SK-N-SH (cell line): ENCODE data around the gene OR51V1. TPM values are rescaled to one million over a fixed set of nuclear protein-coding genes. Genes with fewer than 3 reads are reported as not detected.

Source experiments
- CTCF ChIA-PET: fragments of 300-600, 350-600 bp; formaldehyde crosslinking; extraction: SDS; loops from one replicate; lab custom pipeline; 2021; lab: Yijun Ruan, JAX
- POLR2A ChIA-PET: fragments of 350-600 bp; sonication (Branson Sonifier 250); formaldehyde crosslinking; extraction: SDS; loops from one replicate; lab custom pipeline; 2020; ENCODE audit warnings: antibody characterized with exemption, inconsistent platforms; lab: Yijun Ruan, JAX
- DNase-seq: peaks from one replicate; pipeline ENCODE4 v3.0.0; 2012
- H2AFZ ChIP-seq: fragments of 200-600 bp; sonication (generic); 2 replicates; pipeline ENCODE4 v1.8.1; 2016; ENCODE audit warnings: antibody characterized with exemption, mild to moderate bottlenecking, low read depth
- H3F3A ChIP-seq: fragments of 200-600 bp; sonication (generic); replicated peaks from 2 replicates; pipeline ENCODE3; 2016; ENCODE audit warnings: antibody characterized with exemption, mild to moderate bottlenecking; ENCODE audit not compliant: insufficient read depth
- H3K27ac ChIP-seq, 2 experiments: fragments of 200-500 bp in 1 of 2; fragments of 200-600 bp in 1 of 2; sonication (Bioruptor generic) in 1 of 2; sonication (generic), shearing (Covaris generic) in 1 of 2; 2 replicates each; pipeline versions ENCODE4 v1.5.1 to v1.6.1; 2014 to 2016; ENCODE audit warnings: low read depth in 2 of 2, inconsistent platforms in 1 of 2, low read length in 1 of 2, mild to moderate bottlenecking in 1 of 2, mixed read lengths in 1 of 2
- H3K27me3 ChIP-seq: fragments of 200-600 bp; sonication (generic), shearing (Covaris generic); 2 replicates; pipeline ENCODE4 v1.6.1; 2016; ENCODE audit warnings: mixed run types; ENCODE audit not compliant: insufficient read depth
- H3K36me3 ChIP-seq, 2 experiments: fragments of 200-500 bp in 1 of 2; fragments of 200-600 bp in 1 of 2; sonication (Bioruptor generic) in 1 of 2; sonication (generic) in 1 of 2; replicated peaks in 1 of 2; 2 replicates each; pipeline versions ENCODE3 to v1.5.1; 2014 to 2016; ENCODE audit warnings: low read length in 1 of 2, mild to moderate bottlenecking in 1 of 2; ENCODE audit not compliant: insufficient read depth in 2 of 2, control insufficient read depth in 1 of 2
- H3K4me1 ChIP-seq, 2 experiments: fragments of 200-500 bp in 1 of 2; fragments of 200-600 bp in 1 of 2; sonication (Bioruptor generic) in 1 of 2; sonication (generic), shearing (Covaris generic) in 1 of 2; 2 replicates each; pipeline versions ENCODE4 v1.5.1 to v1.6.1; 2014 to 2016; ENCODE audit warnings: low read depth in 1 of 2, low read length in 1 of 2, mixed run types in 1 of 2; ENCODE audit not compliant: insufficient read depth in 2 of 2, control insufficient read depth in 1 of 2
- H3K4me2 ChIP-seq: fragments of 200-600 bp; sonication (generic), shearing (Covaris generic); 2 replicates; pipeline ENCODE4 v1.6.1; 2017; ENCODE audit warnings: mixed run types
- H3K4me3 ChIP-seq, 2 experiments: fragments of 200-500 bp in 1 of 2; fragments of 200-600 bp in 1 of 2; sonication (Bioruptor generic) in 1 of 2; sonication (generic), shearing (Covaris generic) in 1 of 2; 2 replicates each; pipeline versions ENCODE4 v1.5.1 to v1.8.1; 2014 to 2016; ENCODE audit warnings: low read depth in 2 of 2, inconsistent platforms in 1 of 2, low read length in 1 of 2, mild to moderate bottlenecking in 1 of 2, mixed read lengths in 1 of 2, moderate library complexity in 1 of 2
- H3K79me2 ChIP-seq: fragments of 200-600 bp; sonication (generic); 2 replicates; pipeline ENCODE4 v1.8.1; 2017; ENCODE audit warnings: mild to moderate bottlenecking; ENCODE audit not compliant: insufficient read depth
- H3K9ac ChIP-seq: fragments of 200-600 bp; sonication (generic); 2 replicates; pipeline ENCODE4 v1.6.1; 2017; ENCODE audit warnings: mixed run types
- H3K9me2 ChIP-seq: fragments of 200-600 bp; sonication (generic); 2 replicates; pipeline ENCODE4 v1.6.1; 2017; ENCODE audit warnings: mixed run types
- H3K9me3 ChIP-seq: fragments of 200-600 bp; sonication (generic); 2 replicates; pipeline ENCODE4 v1.6.1; 2017; ENCODE audit warnings: mixed run types, mild to moderate bottlenecking, moderate library complexity
- H4K20me1 ChIP-seq: fragments of 200-600 bp; sonication (generic); 2 replicates; pipeline ENCODE4 v1.6.1; 2017; ENCODE audit warnings: mild to moderate bottlenecking, mixed run types; ENCODE audit not compliant: insufficient read depth
- CHD2 ChIP-seq: fragments of 150-350 bp; IDR thresholded peaks from 2 replicates; pipeline ENCODE4 v1.6.1; 2018; ENCODE audit warnings: low read length; ENCODE audit not compliant: partially characterized antibody
- ELF1 ChIP-seq: IDR thresholded peaks from 2 replicates; pipeline ENCODE4 v1.4.0; 2012
- EP300 ChIP-seq, 2 experiments: IDR thresholded peaks; 2 replicates each; pipeline versions ENCODE4 v1.4.0 to v1.6.1; 2012; ENCODE audit warnings: borderline replicate concordance in 1 of 2, low read depth in 1 of 2, low read length in 1 of 2
- FOSL2 ChIP-seq: IDR thresholded peaks from 2 replicates; pipeline ENCODE4 v1.4.0; 2012; ENCODE audit warnings: low read depth, mild to moderate bottlenecking, moderate library complexity, borderline replicate concordance
- FOXJ3 ChIP-seq: sonication (generic); formaldehyde crosslinking; IDR thresholded peaks from 2 replicates; pipeline ENCODE4 v1.5.1; 2020; ENCODE audit warnings: mild to moderate bottlenecking, missing genetic modification reagents
- JUND ChIP-seq: IDR thresholded peaks from 2 replicates; pipeline ENCODE4 v1.4.0; 2012
- MEF2A ChIP-seq: IDR thresholded peaks from 2 replicates; pipeline ENCODE4 v1.4.0; 2012; ENCODE audit warnings: low read depth, borderline replicate concordance
- MXI1 ChIP-seq: IDR thresholded peaks from 2 replicates; pipeline ENCODE4 v1.6.1; 2012; ENCODE audit warnings: mild to moderate bottlenecking, low read depth, low read length, improper control_type of control experiment
- POLR2AphosphoS5 ChIP-seq: IDR thresholded peaks from 2 replicates; pipeline ENCODE4 v1.6.1; 2012; ENCODE audit warnings: low read depth, low read length
- RAD21 ChIP-seq: IDR thresholded peaks from 2 replicates; pipeline ENCODE4 v1.6.1; 2012; ENCODE audit warnings: mild to moderate bottlenecking, low read length
- RFX5 ChIP-seq: IDR thresholded peaks from 2 replicates; pipeline ENCODE4 v1.6.1; 2012; ENCODE audit warnings: mild to moderate bottlenecking, improper control_type of control experiment, low read length
- RXRA ChIP-seq: IDR thresholded peaks from 2 replicates; pipeline ENCODE4 v1.4.0; 2012; ENCODE audit warnings: low read depth, mild to moderate bottlenecking, borderline replicate concordance
- SIN3A ChIP-seq: IDR thresholded peaks from 2 replicates; pipeline ENCODE4 v1.6.1; 2012; ENCODE audit warnings: low read depth, mild to moderate bottlenecking, low read length, moderate library complexity, borderline replicate concordance
- TAF1 ChIP-seq: IDR thresholded peaks from 2 replicates; pipeline ENCODE4 v1.6.1; 2012; ENCODE audit warnings: low read depth, mild to moderate bottlenecking, low read length, moderate library complexity, borderline replicate concordance
- YY1 ChIP-seq: IDR thresholded peaks from 2 replicates; pipeline ENCODE4 v1.4.0; 2012; ENCODE audit warnings: low read depth, mild to moderate bottlenecking
- WGBS: methylation state at CpG from one replicate; pipeline ENCODE4 v1.1.6; 2017; ENCODE audit warnings: low lambda C conversion rate; 5-methylcytosine and 5-hydroxymethylcytosine counted together
- polyA plus RNA-seq, 3 experiments: library from polyadenylated mRNA; depleted of rRNA; stranded (reverse); fragments of >200 nt; gene quantifications; 2 replicates each; pipeline ENCODE4 v1.2.3, GENCODE V29; 2012
- TF ChIP-seq, protein P1 (sequence below): IDR thresholded peaks from 2 replicates; pipeline ENCODE4 v1.4.0; 2012; ENCODE audit warnings: low read depth
- TF ChIP-seq, protein P2 (sequence below): fragments of 200-600 bp; sonication (generic); IDR thresholded peaks from 2 replicates; pipeline ENCODE4 v1.6.1; 2017; ENCODE audit warnings: antibody characterized with exemption, mild to moderate bottlenecking, moderate library complexity
- TF ChIP-seq, protein P3 (sequence below): IDR thresholded peaks from 2 replicates; pipeline ENCODE4 v1.4.0; 2012; ENCODE audit warnings: low read depth, borderline replicate concordance
- TF ChIP-seq, protein P4 (sequence below): IDR thresholded peaks from 2 replicates; pipeline ENCODE4; 2012

Gene OR51V1
- polyA plus RNA-seq, 1 of the 3 experiments (the other 2 are of a cell fraction), result not detected

DNA sequence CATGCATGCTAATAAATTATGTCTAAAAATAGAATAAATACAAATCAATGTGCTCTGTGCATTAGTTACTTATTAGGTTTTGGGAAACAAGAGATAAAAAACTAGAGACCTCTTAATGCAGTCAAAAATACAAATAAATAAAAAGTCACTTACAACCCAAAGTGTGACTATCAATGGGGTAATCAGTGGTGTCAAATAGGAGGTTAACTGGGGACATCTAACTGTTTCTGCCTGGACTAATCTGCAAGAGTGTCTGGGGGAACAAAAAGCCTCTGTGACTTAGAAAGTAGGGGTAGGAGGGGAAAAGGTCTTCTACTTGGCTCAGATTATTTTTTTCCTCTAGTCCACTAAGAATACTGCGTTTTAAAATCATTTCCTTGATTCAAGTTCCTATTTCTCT is 27.2 kb upstream of the OR51V1 start:
- H3F3A ChIP-seq, result no peaks in the 10 kb centered on the region
- no peak overlapping the region for H2AFZ ChIP-seq
- no peak overlapping the region for H3K9ac ChIP-seq
- ChIA-PET CTCF (no interaction called here), POLR2A (no interaction called here)
- H3K4me2 ChIP-seq, result no peak overlapping the region
- 0% methylated on average over 1 of the region's 1 CpG for WGBS
- no peaks in the 10 kb centered on the region for H4K20me1 ChIP-seq
- no peaks in the 10 kb centered on the region for H3K79me2 ChIP-seq
- H3K4me3 ChIP-seq, result no peak overlapping the region
- no peak for DNase-seq
- no peak overlapping the region for H3K27ac ChIP-seq
- no peaks in the 10 kb centered on the region for H3K9me3 ChIP-seq
- no peaks in the 10 kb centered on the region for H3K4me1 ChIP-seq
- no peaks in the 10 kb centered on the region for H3K9me2 ChIP-seq
- no peaks in the 10 kb centered on the region for H3K27me3 ChIP-seq
- TF ChIP-seq SIN3A (no peak), RAD21 (no peak), YY1 (no peak), MXI1 (no peak), CHD2 (no peak), ELF1 (no peak), FOXJ3 (CRISPR knock-in tag) (no peak)
- TF ChIP-seq, protein P1, sequence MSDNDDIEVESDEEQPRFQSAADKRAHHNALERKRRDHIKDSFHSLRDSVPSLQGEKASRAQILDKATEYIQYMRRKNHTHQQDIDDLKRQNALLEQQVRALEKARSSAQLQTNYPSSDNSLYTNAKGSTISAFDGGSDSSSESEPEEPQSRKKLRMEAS, result no peak
- H3K36me3 ChIP-seq, result no peaks in the 10 kb centered on the region

DNA sequence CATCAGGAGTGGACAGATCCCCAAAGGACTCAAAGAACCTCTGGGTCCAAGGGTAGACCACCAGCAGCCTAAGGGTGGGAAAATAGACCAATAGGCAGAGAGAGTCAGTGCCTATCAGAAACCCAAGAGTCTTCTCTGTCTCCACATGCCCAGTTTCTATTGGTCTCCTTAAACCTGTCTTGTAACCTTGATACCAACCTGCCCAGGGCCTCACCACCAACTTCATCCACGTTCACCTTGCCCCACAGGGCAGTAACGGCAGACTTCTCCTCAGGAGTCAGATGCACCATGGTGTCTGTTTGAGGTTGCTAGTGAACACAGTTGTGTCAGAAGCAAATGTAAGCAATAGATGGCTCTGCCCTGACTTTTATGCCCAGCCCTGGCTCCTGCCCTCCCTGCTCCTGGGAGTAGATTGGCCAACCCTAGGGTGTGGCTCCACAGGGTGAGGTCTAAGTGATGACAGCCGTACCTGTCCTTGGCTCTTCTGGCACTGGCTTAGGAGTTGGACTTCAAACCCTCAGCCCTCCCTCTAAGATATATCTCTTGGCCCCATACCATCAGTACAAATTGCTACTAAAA is 26.3 kb upstream of the OR51V1 start, which contains the start of gene HBB:
Gene HBB, minus strand, starts transcription at position 340 of the 579 bp plus-strand sequence. Its CDS starts 50 bp downstream, at position 290.
- no peaks in the 10 kb centered on the region for H3K27me3 ChIP-seq
- WGBS, result 24% methylated on average over 3 of the region's 3 CpGs
- no peaks in the 10 kb centered on the region for H3K79me2 ChIP-seq
- H3F3A ChIP-seq, result no peaks in the 10 kb centered on the region
- ChIA-PET POLR2A (no interaction called here), CTCF (no interaction called here)
- no peak within 1 kb of the TSS for H3K4me3 ChIP-seq
- no peak for DNase-seq
- H3K9me2 ChIP-seq, result no peaks in the 10 kb centered on the region
- no peak within 1 kb of the TSS for H3K4me2 ChIP-seq
- H3K9me3 ChIP-seq, result no peaks in the 10 kb centered on the region
- H3K27ac ChIP-seq, result no peak within 1 kb of the TSS
- no peaks in the 10 kb centered on the region for H4K20me1 ChIP-seq
- no peak within 1 kb of the TSS for H2AFZ ChIP-seq
- H3K9ac ChIP-seq, result no peak within 1 kb of the TSS
- no peaks in the 10 kb centered on the region for H3K4me1 ChIP-seq
- no peaks in the 10 kb centered on the region for H3K36me3 ChIP-seq
- TF ChIP-seq FOXJ3 (CRISPR knock-in tag), result no peak
- TF ChIP-seq, all 33 proteins: peak for 0

DNA sequence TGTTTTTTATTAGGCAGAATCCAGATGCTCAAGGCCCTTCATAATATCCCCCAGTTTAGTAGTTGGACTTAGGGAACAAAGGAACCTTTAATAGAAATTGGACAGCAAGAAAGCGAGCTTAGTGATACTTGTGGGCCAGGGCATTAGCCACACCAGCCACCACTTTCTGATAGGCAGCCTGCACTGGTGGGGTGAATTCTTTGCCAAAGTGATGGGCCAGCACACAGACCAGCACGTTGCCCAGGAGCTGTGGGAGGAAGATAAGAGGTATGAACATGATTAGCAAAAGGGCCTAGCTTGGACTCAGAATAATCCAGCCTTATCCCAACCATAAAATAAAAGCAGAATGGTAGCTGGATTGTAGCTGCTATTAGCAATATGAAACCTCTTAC is 25.0 kb upstream of the OR51V1 start:
- H2AFZ ChIP-seq, result no peak overlapping the region
- 6% methylated on average over 2 of the region's 2 CpGs for WGBS
- no peak for DNase-seq
- TF ChIP-seq JUND (no peak), MXI1 (no peak), MEF2A (no peak), POLR2AphosphoS5 (no peak), CHD2 (no peak), RAD21 (no peak), RXRA (no peak), FOSL2 (no peak), TAF1 (no peak), EP300 (IDR thresholded peaks at IDR 0.05; ENCODE audit: borderline replicate concordance in 1 of 2, low read depth in 1 of 2, low read length in 1 of 2) (no peak), RFX5 (no peak)
- TF ChIP-seq, protein P2, sequence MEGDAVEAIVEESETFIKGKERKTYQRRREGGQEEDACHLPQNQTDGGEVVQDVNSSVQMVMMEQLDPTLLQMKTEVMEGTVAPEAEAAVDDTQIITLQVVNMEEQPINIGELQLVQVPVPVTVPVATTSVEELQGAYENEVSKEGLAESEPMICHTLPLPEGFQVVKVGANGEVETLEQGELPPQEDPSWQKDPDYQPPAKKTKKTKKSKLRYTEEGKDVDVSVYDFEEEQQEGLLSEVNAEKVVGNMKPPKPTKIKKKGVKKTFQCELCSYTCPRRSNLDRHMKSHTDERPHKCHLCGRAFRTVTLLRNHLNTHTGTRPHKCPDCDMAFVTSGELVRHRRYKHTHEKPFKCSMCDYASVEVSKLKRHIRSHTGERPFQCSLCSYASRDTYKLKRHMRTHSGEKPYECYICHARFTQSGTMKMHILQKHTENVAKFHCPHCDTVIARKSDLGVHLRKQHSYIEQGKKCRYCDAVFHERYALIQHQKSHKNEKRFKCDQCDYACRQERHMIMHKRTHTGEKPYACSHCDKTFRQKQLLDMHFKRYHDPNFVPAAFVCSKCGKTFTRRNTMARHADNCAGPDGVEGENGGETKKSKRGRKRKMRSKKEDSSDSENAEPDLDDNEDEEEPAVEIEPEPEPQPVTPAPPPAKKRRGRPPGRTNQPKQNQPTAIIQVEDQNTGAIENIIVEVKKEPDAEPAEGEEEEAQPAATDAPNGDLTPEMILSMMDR, result no peak
- TF ChIP-seq, protein P3, sequence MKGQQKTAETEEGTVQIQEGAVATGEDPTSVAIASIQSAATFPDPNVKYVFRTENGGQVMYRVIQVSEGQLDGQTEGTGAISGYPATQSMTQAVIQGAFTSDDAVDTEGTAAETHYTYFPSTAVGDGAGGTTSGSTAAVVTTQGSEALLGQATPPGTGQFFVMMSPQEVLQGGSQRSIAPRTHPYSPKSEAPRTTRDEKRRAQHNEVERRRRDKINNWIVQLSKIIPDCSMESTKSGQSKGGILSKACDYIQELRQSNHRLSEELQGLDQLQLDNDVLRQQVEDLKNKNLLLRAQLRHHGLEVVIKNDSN, result no peak
- TF ChIP-seq, protein P4, sequence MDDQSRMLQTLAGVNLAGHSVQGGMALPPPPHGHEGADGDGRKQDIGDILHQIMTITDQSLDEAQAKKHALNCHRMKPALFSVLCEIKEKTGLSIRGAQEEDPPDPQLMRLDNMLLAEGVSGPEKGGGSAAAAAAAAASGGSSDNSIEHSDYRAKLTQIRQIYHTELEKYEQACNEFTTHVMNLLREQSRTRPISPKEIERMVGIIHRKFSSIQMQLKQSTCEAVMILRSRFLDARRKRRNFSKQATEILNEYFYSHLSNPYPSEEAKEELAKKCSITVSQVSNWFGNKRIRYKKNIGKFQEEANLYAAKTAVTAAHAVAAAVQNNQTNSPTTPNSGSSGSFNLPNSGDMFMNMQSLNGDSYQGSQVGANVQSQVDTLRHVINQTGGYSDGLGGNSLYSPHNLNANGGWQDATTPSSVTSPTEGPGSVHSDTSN, result no peak

More for the DNA sequence above, 25.0 kb upstream of the OR51V1 start:
- no peaks in the 10 kb centered on the region for H3F3A ChIP-seq
- H3K79me2 ChIP-seq, result no peaks in the 10 kb centered on the region
- no peaks in the 10 kb centered on the region for H3K36me3 ChIP-seq
- no peak overlapping the region for H3K9ac ChIP-seq
- H3K9me3 ChIP-seq, result no peaks in the 10 kb centered on the region
- no peaks in the 10 kb centered on the region for H3K4me1 ChIP-seq
- H4K20me1 ChIP-seq, result no peaks in the 10 kb centered on the region
- no peak overlapping the region for H3K4me3 ChIP-seq
- no peak overlapping the region for H3K4me2 ChIP-seq
- POLR2A ChIA-PET, result no interaction called here
- CTCF ChIA-PET, result no interaction called here
- H3K27ac ChIP-seq, result no peak overlapping the region
- H3K9me2 ChIP-seq, result no peaks in the 10 kb centered on the region
- no peaks in the 10 kb centered on the region for H3K27me3 ChIP-seq
